ENCODE data around the gene FXN.

- TF ChIP-seq, protein P1, sequence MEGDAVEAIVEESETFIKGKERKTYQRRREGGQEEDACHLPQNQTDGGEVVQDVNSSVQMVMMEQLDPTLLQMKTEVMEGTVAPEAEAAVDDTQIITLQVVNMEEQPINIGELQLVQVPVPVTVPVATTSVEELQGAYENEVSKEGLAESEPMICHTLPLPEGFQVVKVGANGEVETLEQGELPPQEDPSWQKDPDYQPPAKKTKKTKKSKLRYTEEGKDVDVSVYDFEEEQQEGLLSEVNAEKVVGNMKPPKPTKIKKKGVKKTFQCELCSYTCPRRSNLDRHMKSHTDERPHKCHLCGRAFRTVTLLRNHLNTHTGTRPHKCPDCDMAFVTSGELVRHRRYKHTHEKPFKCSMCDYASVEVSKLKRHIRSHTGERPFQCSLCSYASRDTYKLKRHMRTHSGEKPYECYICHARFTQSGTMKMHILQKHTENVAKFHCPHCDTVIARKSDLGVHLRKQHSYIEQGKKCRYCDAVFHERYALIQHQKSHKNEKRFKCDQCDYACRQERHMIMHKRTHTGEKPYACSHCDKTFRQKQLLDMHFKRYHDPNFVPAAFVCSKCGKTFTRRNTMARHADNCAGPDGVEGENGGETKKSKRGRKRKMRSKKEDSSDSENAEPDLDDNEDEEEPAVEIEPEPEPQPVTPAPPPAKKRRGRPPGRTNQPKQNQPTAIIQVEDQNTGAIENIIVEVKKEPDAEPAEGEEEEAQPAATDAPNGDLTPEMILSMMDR (IDR thresholded peaks at IDR 0.05 in 2 of 3, conservative IDR thresholded peaks at IDR 0.05 in 1 of 3; ENCODE audit: borderline replicate concordance in 1 of 3, insufficient read depth in 1 of 3, low read depth in 2 of 3, low read length in 2 of 3): no peak
- TF ChIP-seq EZH2 (IDR thresholded peaks at IDR 0.05) (no peak), POLR2A (IDR thresholded peaks at IDR 0.05; ENCODE audit: borderline replicate concordance, extremely low read depth, insufficient read depth, insufficient read length) (no peak)
Observed at GRCh38 chr9:69089491-69089890, 53.9 kb downstream of the FXN start.

Measured in HCT116 (cell line).